GM10266 (cell line): ENCODE results near the gene KAT14.

Experiments used
- DNase-seq: peaks from one replicate; pipeline ENCODE4 v3.0.0; 2012; ENCODE audit errors: extremely low spot score
- TF ChIP-seq, protein P1 (sequence below): IDR thresholded peaks from 2 replicates; pipeline ENCODE4 v1.5.1; 2012; ENCODE audit warnings: mild to moderate bottlenecking, low read depth; ENCODE audit not compliant: control insufficient read depth, insufficient read depth; ENCODE audit errors: missing control alignments

Gene KAT14

DNA sequence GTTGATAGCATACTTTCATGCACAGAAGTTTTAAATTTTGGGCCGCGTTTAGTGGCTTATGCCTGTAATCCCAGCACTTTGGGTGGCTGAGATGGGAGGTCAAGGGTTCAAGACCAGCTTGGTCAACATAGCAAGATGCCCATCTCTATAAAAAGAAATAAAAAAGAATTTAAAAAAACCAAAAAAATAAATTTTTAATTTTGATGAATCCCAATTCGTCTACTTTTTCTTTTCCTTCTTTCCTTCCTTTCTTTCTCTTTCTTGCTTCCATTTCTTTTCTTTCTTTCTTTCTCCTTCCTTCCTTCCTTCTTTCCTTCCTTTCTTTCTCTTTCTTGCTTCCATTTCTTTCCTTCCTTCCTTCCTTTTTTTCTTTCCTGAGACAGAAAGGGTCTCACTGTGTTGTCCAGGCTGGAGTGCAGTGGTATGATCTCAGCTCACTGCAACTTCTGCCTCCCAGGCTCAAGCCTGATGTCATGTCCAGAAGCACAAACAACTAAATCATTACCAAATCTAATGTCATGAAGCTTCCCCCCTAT, 95.8 kb downstream of the KAT14 start:
- DNase-seq = no peak
- TF ChIP-seq, protein P1, sequence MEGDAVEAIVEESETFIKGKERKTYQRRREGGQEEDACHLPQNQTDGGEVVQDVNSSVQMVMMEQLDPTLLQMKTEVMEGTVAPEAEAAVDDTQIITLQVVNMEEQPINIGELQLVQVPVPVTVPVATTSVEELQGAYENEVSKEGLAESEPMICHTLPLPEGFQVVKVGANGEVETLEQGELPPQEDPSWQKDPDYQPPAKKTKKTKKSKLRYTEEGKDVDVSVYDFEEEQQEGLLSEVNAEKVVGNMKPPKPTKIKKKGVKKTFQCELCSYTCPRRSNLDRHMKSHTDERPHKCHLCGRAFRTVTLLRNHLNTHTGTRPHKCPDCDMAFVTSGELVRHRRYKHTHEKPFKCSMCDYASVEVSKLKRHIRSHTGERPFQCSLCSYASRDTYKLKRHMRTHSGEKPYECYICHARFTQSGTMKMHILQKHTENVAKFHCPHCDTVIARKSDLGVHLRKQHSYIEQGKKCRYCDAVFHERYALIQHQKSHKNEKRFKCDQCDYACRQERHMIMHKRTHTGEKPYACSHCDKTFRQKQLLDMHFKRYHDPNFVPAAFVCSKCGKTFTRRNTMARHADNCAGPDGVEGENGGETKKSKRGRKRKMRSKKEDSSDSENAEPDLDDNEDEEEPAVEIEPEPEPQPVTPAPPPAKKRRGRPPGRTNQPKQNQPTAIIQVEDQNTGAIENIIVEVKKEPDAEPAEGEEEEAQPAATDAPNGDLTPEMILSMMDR = no peak
